DND-41 (cell line): ENCODE data around the gene PILRA.

Experiments
- CTCF ChIP-seq: IDR thresholded peaks from 2 replicates; pipeline ENCODE4 v1.5.1; 2012; ENCODE audit warnings: borderline replicate concordance, low read length, moderate library complexity, mild to moderate bottlenecking; ENCODE audit not compliant: poor library complexity, severe bottlenecking; ENCODE audit errors: extremely low read depth
- EZH2 ChIP-seq: IDR thresholded peaks from 3 replicates; pipeline ENCODE4 v1.6.1; 2012; ENCODE audit warnings: borderline replicate concordance, low read depth, mild to moderate bottlenecking, moderate library complexity, low read length, inconsistent platforms; ENCODE audit not compliant: severe bottlenecking

GRCh38 chr7:100413346-100413745 lies 40.1 kb downstream of the PILRA start:
- TF ChIP-seq CTCF (no peak), EZH2 (no peak)
